GDM1 (cell line): Measurements from ENCODE around the gene ZNF628.

ENCODE experiments used
- DNase-seq: peaks from one replicate; lab custom pipeline; 2025; lab: John Stamatoyannopoulos, UW

The ZNF628 gene

GRCh38 chr19:55530996-55531395 lies 54.6 kb downstream of the ZNF628 start:
- DNase-seq: no peak
